NCI-H1092 treated with DMSO at 0.1 percent for 48 hours (cell line): ENCODE results near the gene MYLK4.

Source experiments
- DNase-seq: peaks from one replicate; lab custom pipeline; 2025; lab: John Stamatoyannopoulos, UW

Gene MYLK4

GRCh38 chr6:2658788-2659187, 91.9 kb downstream of the MYLK4 start:
- DNase-seq = no peak

GRCh38 chr6:2656460-2657079, 94.2 kb downstream of the MYLK4 start:
- no peak for DNase-seq

GRCh38 chr6:2655844-2656433, 94.8 kb downstream of the MYLK4 start:
- no peak for DNase-seq

GRCh38 chr6:2653369-2654032, 97.2 kb downstream of the MYLK4 start:
- DNase-seq = no peak

- DNase-seq = no peak
Observed at GRCh38 chr6:2652611-2653010, 98.1 kb downstream of the MYLK4 start.

- DNase-seq = no peak
Observed at GRCh38 chr6:2651961-2652360, 98.8 kb downstream of the MYLK4 start.

- no peak for DNase-seq
Observed at GRCh38 chr6:2651536-2651935, 99.2 kb downstream of the MYLK4 start.

- DNase-seq = no peak
Observed at GRCh38 chr6:2646346-2646745, 104.4 kb downstream of the MYLK4 start.

GRCh38 chr6:2643935-2644539, 106.7 kb downstream of the MYLK4 start:
- DNase-seq = no peak

GRCh38 chr6:2643130-2643529, 107.6 kb downstream of the MYLK4 start:
- DNase-seq = no peak

GRCh38 chr6:2641044-2641725, 109.5 kb downstream of the MYLK4 start:
- DNase-seq = no peak

GRCh38 chr6:2640551-2640950, 110.2 kb downstream of the MYLK4 start:
- DNase-seq = no peak

- no peak for DNase-seq
Observed at GRCh38 chr6:2639896-2640295, 110.8 kb downstream of the MYLK4 start.

GRCh38 chr6:2639167-2639566, 111.6 kb downstream of the MYLK4 start:
- no peak for DNase-seq

GRCh38 chr6:2636672-2637071, 114.0 kb downstream of the MYLK4 start:
- no peak for DNase-seq

GRCh38 chr6:2635911-2636310, 114.8 kb downstream of the MYLK4 start:
- no peak for DNase-seq

- peak; percentile 65 for DNase-seq
Observed at GRCh38 chr6:2634139-2634964, 116.4 kb downstream of the MYLK4 start.

GRCh38 chr6:2633736-2634135, 117.0 kb downstream of the MYLK4 start:
- DNase-seq = no peak

- no peak for DNase-seq
Observed at GRCh38 chr6:2632976-2633584, 117.6 kb downstream of the MYLK4 start.

GRCh38 chr6:2632368-2632767, 118.4 kb downstream of the MYLK4 start:
- no peak for DNase-seq

- DNase-seq = no peak
Observed at GRCh38 chr6:2630891-2631571, 119.7 kb downstream of the MYLK4 start.
